Gastrocnemius medialis (tissue), 4 donors: ENCODE data around the gene EHD2. TPM values are rescaled to one million over a fixed set of nuclear protein-coding genes. Genes with fewer than 3 reads are reported as not detected.
A peak's percentile ranks its signal among the peaks of the same experiment; 100 is the strongest.

Experiments
- ATAC-seq, 2 donors: fragments of 150-250 bp; one replicate each; pipeline ENCODE4 v1.9.1; 2016
- DNase-seq, 2 donors: peaks; one replicate each; pipeline ENCODE4 v3.0.0-alpha.2; 2019
- H3K27ac ChIP-seq, 4 donors: fragments of 200-600 bp; sonication (generic); 1 replicate in 1 of 4; 2 replicates in 3 of 4; pipeline ENCODE4 v1.5.1; 2016 to 2018; ENCODE audit warnings: mild to moderate bottlenecking in 2 of 4, moderate library complexity in 1 of 4
- H3K27me3 ChIP-seq, 3 donors: fragments of 200-600 bp; sonication (generic) in 2 of 3; 1 replicate in 1 of 3; 2 replicates in 2 of 3; pipeline versions ENCODE4 v1.5.1 to v1.6.0; 2016 to 2019; ENCODE audit warnings: mild to moderate bottlenecking in 1 of 3, moderate library complexity in 1 of 3
- H3K36me3 ChIP-seq, 2 donors: fragments of 200-600 bp; sonication (generic) in 1 of 2; one replicate each; pipeline ENCODE4 v1.5.1; 2017 to 2018
- H3K4me1 ChIP-seq, 2 donors: fragments of 200-600 bp; sonication (generic) in 1 of 2; one replicate each; pipeline ENCODE4 v1.5.1; 2016 to 2017; ENCODE audit warnings: mild to moderate bottlenecking in 2 of 2
- H3K4me3 ChIP-seq, 4 donors: fragments of 200-600 bp; sonication (generic) in 3 of 4; 1 replicate in 1 of 4; 2 replicates in 3 of 4; pipeline ENCODE4 v1.5.1; 2016 to 2019; ENCODE audit warnings: mild to moderate bottlenecking in 2 of 4
- H3K9me3 ChIP-seq, 3 donors: fragments of 200-600 bp; sonication (generic) in 2 of 3; 1 replicate in 1 of 3; 2 replicates in 2 of 3; pipeline ENCODE4 v1.5.1; 2016 to 2019
- POLR2A ChIP-seq, 2 donors: fragments of 450-650 bp; IDR thresholded peaks; one replicate each; pipeline ENCODE4 v1.6.1; 2017; ENCODE audit warnings: antibody characterized with exemption in 2 of 2, mild to moderate bottlenecking in 2 of 2, moderate library complexity in 2 of 2
- in situ Hi-C, 4 donors: fragments of 200-750 bp; cut with MboI; loops; one replicate each; pipeline versions ENCODE4 v1.15.0 to v1.8.0; 2017; ENCODE audit warnings: low sequenced_read_pairs in 4 of 4
- intact Hi-C: fragments of 100-400 bp; cut with DNase I; formaldehyde crosslinking; loops from one replicate; pipeline ENCODE4 v1.15.1; 2023; ENCODE audit warnings: low total_unique reads
- total RNA-seq, 4 donors: library from RNA; depleted of rRNA; stranded (reverse); fragments of >200 nt; gene quantifications; one replicate each; pipeline versions ENCODE4 v1.1.0 to v1.2.3, GENCODE V29; 2016
- TF ChIP-seq, protein P1 (sequence below), 5 experiments: fragments of 450-650 bp in 3 of 5; fragments of 200-600 bp in 2 of 5; sonication (generic) in 2 of 5; IDR thresholded peaks in 4 of 5; conservative IDR thresholded peaks in 1 of 5; 1 replicate in 4 of 5; 2 replicates in 1 of 5; pipeline ENCODE4 v1.5.1; 2016 to 2019; ENCODE audit warnings: antibody characterized with exemption in 5 of 5, mild to moderate bottlenecking in 3 of 5, moderate library complexity in 3 of 5

Gene EHD2
- total RNA-seq, 4 donors from 2014 or later, result 10.9 to 46.6 (median 33.8) TPM

- Histone ChIP-seq H3K27me3 (no peaks in the 10 kb centered on the region), H3K36me3 (peaks cover 0 to 29% of the 10 kb centered on the region in 2 donors), H3K9me3 (no peaks in the 10 kb centered on the region), H3K27ac (peak overlapping the region in 2 of 4 donors; percentile 81 to 85), H3K4me3 (no peak overlapping the region), H3K4me1 (peaks cover 0 to 8% of the 10 kb centered on the region in 2 donors)
- TF ChIP-seq, protein P1, sequence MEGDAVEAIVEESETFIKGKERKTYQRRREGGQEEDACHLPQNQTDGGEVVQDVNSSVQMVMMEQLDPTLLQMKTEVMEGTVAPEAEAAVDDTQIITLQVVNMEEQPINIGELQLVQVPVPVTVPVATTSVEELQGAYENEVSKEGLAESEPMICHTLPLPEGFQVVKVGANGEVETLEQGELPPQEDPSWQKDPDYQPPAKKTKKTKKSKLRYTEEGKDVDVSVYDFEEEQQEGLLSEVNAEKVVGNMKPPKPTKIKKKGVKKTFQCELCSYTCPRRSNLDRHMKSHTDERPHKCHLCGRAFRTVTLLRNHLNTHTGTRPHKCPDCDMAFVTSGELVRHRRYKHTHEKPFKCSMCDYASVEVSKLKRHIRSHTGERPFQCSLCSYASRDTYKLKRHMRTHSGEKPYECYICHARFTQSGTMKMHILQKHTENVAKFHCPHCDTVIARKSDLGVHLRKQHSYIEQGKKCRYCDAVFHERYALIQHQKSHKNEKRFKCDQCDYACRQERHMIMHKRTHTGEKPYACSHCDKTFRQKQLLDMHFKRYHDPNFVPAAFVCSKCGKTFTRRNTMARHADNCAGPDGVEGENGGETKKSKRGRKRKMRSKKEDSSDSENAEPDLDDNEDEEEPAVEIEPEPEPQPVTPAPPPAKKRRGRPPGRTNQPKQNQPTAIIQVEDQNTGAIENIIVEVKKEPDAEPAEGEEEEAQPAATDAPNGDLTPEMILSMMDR (IDR thresholded peaks at IDR 0.05 in 4 of 5, conservative IDR thresholded peaks at IDR 0.05 in 1 of 5), result no peak
- no peak for TF ChIP-seq POLR2A (IDR thresholded peaks at IDR 0.05)
- ATAC-seq (no peak), DNase-seq (no peak)
- intact Hi-C loops (loop anchor here (10.0 kb wide), 1 partner anchor 705 kb away; no protein-coding TSS in a partner anchor), in situ Hi-C loops (no loop called here)
These were observed 33.0 kb upstream of the EHD2 start for GRCh38 chr19:47679922-47680857.

DNA sequence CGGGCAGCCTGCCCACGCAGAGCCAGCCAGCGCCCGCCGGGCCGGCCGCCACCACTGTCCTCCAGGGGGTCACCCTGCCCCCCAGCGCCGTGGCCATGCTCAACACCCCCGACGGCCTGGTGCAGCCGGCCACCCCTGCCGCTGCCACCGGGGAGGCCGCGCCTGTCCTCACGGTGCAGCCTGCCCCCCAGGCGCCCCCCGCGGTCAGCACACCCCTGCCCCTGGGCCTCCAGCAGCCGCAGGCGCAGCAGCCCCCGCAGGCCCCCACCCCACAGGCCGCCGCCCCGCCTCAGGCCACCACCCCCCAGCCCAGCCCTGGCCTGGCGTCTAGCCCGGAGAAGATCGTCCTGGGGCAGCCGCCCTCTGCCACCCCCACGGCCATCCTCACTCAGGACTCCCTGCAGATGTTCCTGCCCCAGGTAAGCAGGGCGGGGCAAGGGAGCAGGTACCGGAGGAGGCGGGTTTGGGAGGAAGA, 32.3 kb upstream of the EHD2 start:
- H3K36me3 ChIP-seq, result peaks cover 0 to 29% of the 10 kb centered on the region in 2 donors
- ATAC-seq, result no peak
- in situ Hi-C loops (no loop called here), intact Hi-C loops (no loop called here)
- no peaks in the 10 kb centered on the region for H3K27me3 ChIP-seq
- DNase-seq, result no peak
- peak overlapping the region in 3 of 4 donors; percentile 3 to 31 (median 4) for H3K27ac ChIP-seq
- peaks cover 0 to 8% of the 10 kb centered on the region in 2 donors for H3K4me1 ChIP-seq
- no peaks in the 10 kb centered on the region for H3K9me3 ChIP-seq
- no peak overlapping the region for H3K4me3 ChIP-seq
- TF ChIP-seq, protein P1 (IDR thresholded peaks at IDR 0.05 in 4 of 5, conservative IDR thresholded peaks at IDR 0.05 in 1 of 5), result no peak
- no peak for TF ChIP-seq POLR2A (IDR thresholded peaks at IDR 0.05)

- TF ChIP-seq POLR2A (IDR thresholded peaks at IDR 0.05), result no peak
- TF ChIP-seq, protein P1 (IDR thresholded peaks at IDR 0.05 in 4 of 5, conservative IDR thresholded peaks at IDR 0.05 in 1 of 5), result no peak
- intact Hi-C loops (no loop called here), in situ Hi-C loops (no loop called here)
- Histone ChIP-seq H3K27me3 (no peaks in the 10 kb centered on the region), H3K9me3 (no peaks in the 10 kb centered on the region), H3K36me3 (peaks cover 0 to 29% of the 10 kb centered on the region in 2 donors), H3K4me1 (peaks cover 0 to 8% of the 10 kb centered on the region in 2 donors), H3K27ac (peak overlapping the region in 3 of 4 donors; percentile 3 to 31 (median 4)), H3K4me3 (no peak overlapping the region)
- no peak for DNase-seq
- no peak for ATAC-seq
These were observed 31.8 kb upstream of the EHD2 start for GRCh38 chr19:47681388-47681787.

DNA sequence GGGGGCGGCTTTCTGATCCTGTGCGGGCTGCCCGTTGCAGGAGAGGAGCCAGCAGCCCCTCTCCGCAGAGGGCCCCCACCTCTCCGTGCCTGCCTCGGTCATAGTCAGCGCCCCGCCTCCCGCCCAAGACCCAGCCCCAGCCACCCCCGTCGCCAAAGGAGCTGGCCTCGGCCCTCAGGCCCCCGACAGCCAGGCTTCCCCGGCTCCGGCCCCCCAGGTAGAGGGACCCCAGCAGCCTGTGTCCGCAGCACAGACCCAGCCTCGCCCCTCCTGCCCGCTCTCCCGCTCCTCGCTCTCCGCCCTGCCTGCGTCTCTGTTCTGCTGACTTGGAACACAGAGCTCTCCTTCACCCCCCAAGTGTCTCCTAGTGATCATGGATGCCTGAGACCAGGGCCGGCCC, 31.3 kb upstream of the EHD2 start:
- Histone ChIP-seq H3K4me3 (no peak overlapping the region), H3K27me3 (no peaks in the 10 kb centered on the region), H3K36me3 (peaks cover 0 to 29% of the 10 kb centered on the region in 2 donors), H3K9me3 (no peaks in the 10 kb centered on the region), H3K27ac (peak overlapping the region in 1 of 4 donors; percentile 4), H3K4me1 (peaks cover 0 to 8% of the 10 kb centered on the region in 2 donors)
- intact Hi-C loops (no loop called here), in situ Hi-C loops (no loop called here)
- no peak for TF ChIP-seq POLR2A (IDR thresholded peaks at IDR 0.05)
- TF ChIP-seq, protein P1 (IDR thresholded peaks at IDR 0.05 in 4 of 5, conservative IDR thresholded peaks at IDR 0.05 in 1 of 5), result no peak
- DNase-seq (no peak), ATAC-seq (no peak)
